ENCODE measurements around the gene ZFAND2A.

Gene ZFAND2A

GRCh38 chr7:1188720-1189294 is 28.8 kb upstream of the ZFAND2A start:
- CTCF ChIA-PET: interaction anchor here (0.9 to 1.3 kb wide), 3 partner anchors 12 to 196 kb away, joined by 3 to 7 read pairs (median 3); no protein-coding TSS in a partner anchor
- POLR2A ChIA-PET: no interaction called here

GRCh38 chr7:1187127-1187526 is 27.1 kb upstream of the ZFAND2A start:
- no peaks in the 10 kb centered on the region for H3K4me1 ChIP-seq (ENCODE audit: control insufficient read depth, insufficient read depth, low read length)
- POLR2A ChIA-PET: no interaction called here
- no peak overlapping the region for H3K27ac ChIP-seq (ENCODE audit: extremely low read depth, low read depth, low read length)
- TF ChIP-seq AEBP2 (tag by site-specific recombination; IDR thresholded peaks at IDR 0.05; ENCODE audit: borderline replicate concordance): no peak
- no peak for TF ChIP-seq GLIS2 (tag by site-specific recombination; IDR thresholded peaks at IDR 0.05)
- TF ChIP-seq ZNF155 (tag by site-specific recombination; IDR thresholded peaks at IDR 0.05): no peak
- TF ChIP-seq ZNF830 (tag by site-specific recombination; IDR thresholded peaks at IDR 0.05; ENCODE audit: low read depth): no peak
- TF ChIP-seq PRDM4 (tag by site-specific recombination; IDR thresholded peaks at IDR 0.05): no peak
- TF ChIP-seq ZNF629 (tag by site-specific recombination; IDR thresholded peaks at IDR 0.05): no peak
- TF ChIP-seq ZNF529 (tag by site-specific recombination; IDR thresholded peaks at IDR 0.05; ENCODE audit: insufficient replicate concordance): no peak
- no peak for TF ChIP-seq ZNF248 (tag by site-specific recombination; IDR thresholded peaks at IDR 0.05)
- TF ChIP-seq FEZF1 (tag by site-specific recombination; IDR thresholded peaks at IDR 0.05): no peak
- CTCF ChIA-PET: interaction anchor here (0.7 to 2.2 kb wide), 5 partner anchors 10 to 245 kb away, joined by 3 to 13 read pairs (median 5); no protein-coding TSS in a partner anchor
- no peaks in the 10 kb centered on the region for H3K9me3 ChIP-seq (ENCODE audit: control insufficient read depth, insufficient read depth, low read depth, low read length)
- no peak overlapping the region for H3K4me3 ChIP-seq (ENCODE audit: low read depth, low read length)
- H3K36me3 ChIP-seq (ENCODE audit: control insufficient read depth in 2 of 2, insufficient read depth in 1 of 2, low read length in 2 of 2): no peaks in the 10 kb centered on the region

More at GRCh38 chr7:1188720-1189294, 28.8 kb upstream of the ZFAND2A start:
- H3K4me3 ChIP-seq (ENCODE audit: low read depth, low read length): no peak overlapping the region
- H3K27ac ChIP-seq (ENCODE audit: extremely low read depth, low read depth, low read length): no peak overlapping the region
- H3K4me1 ChIP-seq (ENCODE audit: control insufficient read depth, insufficient read depth, low read length): no peaks in the 10 kb centered on the region
- H3K36me3 ChIP-seq (ENCODE audit: control insufficient read depth in 2 of 2, insufficient read depth in 1 of 2, low read length in 2 of 2): no peaks in the 10 kb centered on the region
- TF ChIP-seq ZNF513 (tag by site-specific recombination; IDR thresholded peaks at IDR 0.05) (peak; percentile 98), ZNF510 (tag by site-specific recombination; IDR thresholded peaks at IDR 0.05; ENCODE audit: insufficient replicate concordance) (no peak)
- no peaks in the 10 kb centered on the region for H3K9me3 ChIP-seq (ENCODE audit: control insufficient read depth, insufficient read depth, low read depth, low read length)

GRCh38 chr7:1181640-1182039 is 21.6 kb upstream of the ZFAND2A start:
- no peak overlapping the region for H3K27ac ChIP-seq (ENCODE audit: extremely low read depth, low read depth, low read length)
- no peaks in the 10 kb centered on the region for H3K36me3 ChIP-seq (ENCODE audit: control insufficient read depth in 2 of 2, insufficient read depth in 1 of 2, low read length in 2 of 2)
- no peaks in the 10 kb centered on the region for H3K4me1 ChIP-seq (ENCODE audit: control insufficient read depth, insufficient read depth, low read length)
- CTCF ChIA-PET: interaction anchor here (1.6 to 2.7 kb wide), 3 partner anchors 13 to 188 kb away, joined by 3 to 36 read pairs (median 5); no protein-coding TSS in a partner anchor
- no peaks in the 10 kb centered on the region for H3K9me3 ChIP-seq (ENCODE audit: control insufficient read depth, insufficient read depth, low read depth, low read length)
- POLR2A ChIA-PET: interaction anchor here (0.6 kb wide), 1 partner anchor 223 kb away, joined by 3 read pairs; no protein-coding TSS in a partner anchor
- no peak overlapping the region for H3K4me3 ChIP-seq (ENCODE audit: low read depth, low read length)
- TF ChIP-seq ZNF777 (tag by site-specific recombination; IDR thresholded peaks at IDR 0.05; ENCODE audit: borderline replicate concordance) (no peak), ZNF169 (tag by site-specific recombination; IDR thresholded peaks at IDR 0.05) (no peak), SCRT1 (tag by site-specific recombination; IDR thresholded peaks at IDR 0.05; ENCODE audit: borderline replicate concordance) (no peak), RBAK (tag by site-specific recombination; IDR thresholded peaks at IDR 0.05) (no peak), SALL2 (tag by site-specific recombination; IDR thresholded peaks at IDR 0.05; ENCODE audit: borderline replicate concordance) (no peak), ZNF830 (tag by site-specific recombination; IDR thresholded peaks at IDR 0.05; ENCODE audit: low read depth) (no peak), ZNF274 (IDR thresholded peaks at IDR 0.05; ENCODE audit: low read length) (no peak), ZNF274 (tag by site-specific recombination; IDR thresholded peaks at IDR 0.05; ENCODE audit: borderline replicate concordance) (no peak), ZNF23 (tag by site-specific recombination; IDR thresholded peaks at IDR 0.05; ENCODE audit: borderline replicate concordance) (no peak), ZNF514 (tag by site-specific recombination; IDR thresholded peaks at IDR 0.05) (no peak), REPIN1 (tag by site-specific recombination; IDR thresholded peaks at IDR 0.05; ENCODE audit: low read depth) (no peak), ZBTB17 (tag by site-specific recombination; IDR thresholded peaks at IDR 0.05) (no peak), ZNF658 (tag by site-specific recombination; IDR thresholded peaks at IDR 0.05) (no peak), ZIC2 (tag by site-specific recombination; IDR thresholded peaks at IDR 0.05) (no peak; the same call in 1 of the 2 replicates), ZNF335 (tag by site-specific recombination; conservative IDR thresholded peaks at IDR 0.05) (no peak), KLF17 (tag by site-specific recombination; IDR thresholded peaks at IDR 0.05) (no peak)
